Psoas muscle (tissue), 8 donors: Measurements from ENCODE around the gene MAP3K2. TPM values are rescaled to one million over a fixed set of nuclear protein-coding genes. Genes with fewer than 3 reads are reported as not detected.

Experiments used
- ATAC-seq, 4 donors: fragments of 200-7000 bp; cut with Tn5 transposase; one replicate each; pipeline ENCODE4 v1.9.1; 2020; ENCODE audit warnings: moderate library complexity in 3 of 4, mild to moderate bottlenecking in 2 of 4
- DNase-seq, 2 donors: peaks; one replicate each; pipeline ENCODE4 v3.0.0-alpha.2; 2020
- H3K27ac ChIP-seq: fragments of 200-600 bp; one replicate; pipeline ENCODE4 v1.8.0; 2022
- H3K27me3 ChIP-seq, 3 donors: fragments of 200-600 bp in 1 of 3; one replicate each; pipeline versions ENCODE4 v1.6.1 to v1.8.0; 2013 to 2022; ENCODE audit warnings: low read length in 2 of 3, mild to moderate bottlenecking in 2 of 3, moderate library complexity in 1 of 3; ENCODE audit not compliant: insufficient read depth in 3 of 3
- H3K36me3 ChIP-seq, 2 donors: fragments of 200-600 bp in 1 of 2; one replicate each; pipeline versions ENCODE4 v1.6.1 to v1.8.0; 2013 to 2022; ENCODE audit warnings: low read depth in 1 of 2, mild to moderate bottlenecking in 1 of 2, moderate library complexity in 1 of 2; ENCODE audit not compliant: insufficient read depth in 1 of 2
- H3K4me1 ChIP-seq: fragments of 200-600 bp; one replicate; pipeline ENCODE4 v1.8.0; 2022
- H3K4me3 ChIP-seq: fragments of 200-600 bp; one replicate; pipeline ENCODE4 v1.8.0; 2022; ENCODE audit warnings: mild to moderate bottlenecking
- H3K9me3 ChIP-seq: fragments of 200-600 bp; one replicate; pipeline ENCODE4 v1.8.0; 2022
- CTCF ChIP-seq: fragments of 200-600 bp; IDR thresholded peaks from one replicate; pipeline ENCODE4 v1.8.0; 2022; ENCODE audit warnings: antibody characterized with exemption
- WGBS, 3 donors: extraction: QIAGEN DNeasy Blood & Tissue Kit; methylation state at CpG; one replicate each; pipeline versions ENCODE4 v1.1.6 to v1.1.7; 2013; 5-methylcytosine and 5-hydroxymethylcytosine counted together
- intact Hi-C, 2 donors: fragments of 100-400 bp; cut with DNase I; formaldehyde crosslinking; loops; one replicate each; pipeline versions ENCODE4 v1.11.0 to v1.14.2; 2022
- long read RNA-seq, 2 donors: library from polyadenylated mRNA; unstranded; transcript quantifications; one replicate each; pipeline ENCODE4 v2.0.0, GENCODE V29; 2021
- polyA plus RNA-seq, 3 donors: library from polyadenylated mRNA; stranded (reverse); fragments of 200-250 nt; gene quantifications; one replicate each; pipeline ENCODE4 v1.2.3, GENCODE V29; 2013
- total RNA-seq, 4 donors: library from RNA; stranded (reverse); fragmentation: NEBNext Ultra II Directional in 2 of 4; extraction: Animal tissue kit (Norgen Biotek cat#: 25700) in 2 of 4; gene quantifications; one replicate each; pipeline versions ENCODE4 v1.2.1 to v1.2.4, GENCODE V29; 2021 to 2023
- donor health status: healthy with polysubstance abuse.
- donor health status: DM: no; HTN: no; CAD: no; lungs with moderate emphysema.
- donor health status: Bipolar disorder and iron deficiency.
- donor health status: healthy.
- donor health status: DM: yes; HTN: yes; CAD: no.
- donor health status: DM: no; HTN: no; CAD: no.
- donor health status: DM: no; HTN: no; CAD: no.
- donor health status: DM: yes; HTN: yes; CAD: no.

The MAP3K2 gene
- total RNA-seq: 10 to 100 TPM; 25.9 to 37.1 (median 30.9) TPM
- 10 to 100 TPM in 1 of 3 donors, 1 to 10 TPM in 2; 4.2 to 11.7 (median 7.2) TPM for polyA plus RNA-seq
- long read RNA-seq, donor 1, partial matches to known transcripts: 0 of 28 reads
- long read RNA-seq, donor 1, other reads (novel, unspliced or antisense): 28 of 28 reads
- long read RNA-seq, donor 2, partial matches to known transcripts: 3 of 65 reads
- long read RNA-seq, donor 2, other reads (novel, unspliced or antisense): 62 of 65 reads

GRCh38 chr2:127387655-127388422 is at the start of gene MAP3K2:
MAP3K2 (minus strand) TSS chr2:127387975; CDS start chr2:127343129, 44,846 bp downstream.
- H3K9me3 ChIP-seq: no peaks in the 10 kb centered on the region
- ATAC-seq (peak; percentile 89 to 94 (median 90)), DNase-seq (peak; percentile 95 to 96)
- TF ChIP-seq CTCF: no peak
- peak within 1 kb of the TSS; percentile 100 for H3K27ac ChIP-seq
- intact Hi-C loops: no loop called here
- WGBS, 3 donors: 0% methylated on average over 46 to 100 of the region's 100 CpGs
- no peaks in the 10 kb centered on the region for H3K27me3 ChIP-seq
- H3K4me3 ChIP-seq: peak within 1 kb of the TSS; percentile 100
- H3K36me3 ChIP-seq: no peaks in the 10 kb centered on the region
- H3K4me1 ChIP-seq: peaks cover 55% of the 10 kb centered on the region

GRCh38 chr2:127437056-127437455 is 49.3 kb upstream of the MAP3K2 start:
- ATAC-seq (no peak), DNase-seq (no peak)
- 84 to 89% (median 88%) methylated on average over 9 of the region's 9 CpGs for WGBS, 3 donors

GRCh38 chr2:127434515-127434914 is 46.7 kb upstream of the MAP3K2 start:
- TF ChIP-seq CTCF: no peak
- no peaks in the 10 kb centered on the region for H3K36me3 ChIP-seq
- no peak overlapping the region for H3K27ac ChIP-seq
- DNase-seq: no peak
- no peaks in the 10 kb centered on the region for H3K9me3 ChIP-seq
- H3K27me3 ChIP-seq: no peaks in the 10 kb centered on the region
- H3K4me1 ChIP-seq: no peaks in the 10 kb centered on the region
- intact Hi-C loops: no loop called here
- no peak overlapping the region for H3K4me3 ChIP-seq
- 88 to 93% (median 92%) methylated on average over 6 of the region's 6 CpGs for WGBS, 3 donors
- ATAC-seq: no peak

More at GRCh38 chr2:127437056-127437455, 49.3 kb upstream of the MAP3K2 start:
- no peak for TF ChIP-seq CTCF
- Histone ChIP-seq H3K27me3 (no peaks in the 10 kb centered on the region), H3K36me3 (no peaks in the 10 kb centered on the region), H3K4me3 (no peak overlapping the region), H3K4me1 (no peaks in the 10 kb centered on the region), H3K27ac (no peak overlapping the region), H3K9me3 (no peaks in the 10 kb centered on the region)
- intact Hi-C loops: no loop called here

DNA sequence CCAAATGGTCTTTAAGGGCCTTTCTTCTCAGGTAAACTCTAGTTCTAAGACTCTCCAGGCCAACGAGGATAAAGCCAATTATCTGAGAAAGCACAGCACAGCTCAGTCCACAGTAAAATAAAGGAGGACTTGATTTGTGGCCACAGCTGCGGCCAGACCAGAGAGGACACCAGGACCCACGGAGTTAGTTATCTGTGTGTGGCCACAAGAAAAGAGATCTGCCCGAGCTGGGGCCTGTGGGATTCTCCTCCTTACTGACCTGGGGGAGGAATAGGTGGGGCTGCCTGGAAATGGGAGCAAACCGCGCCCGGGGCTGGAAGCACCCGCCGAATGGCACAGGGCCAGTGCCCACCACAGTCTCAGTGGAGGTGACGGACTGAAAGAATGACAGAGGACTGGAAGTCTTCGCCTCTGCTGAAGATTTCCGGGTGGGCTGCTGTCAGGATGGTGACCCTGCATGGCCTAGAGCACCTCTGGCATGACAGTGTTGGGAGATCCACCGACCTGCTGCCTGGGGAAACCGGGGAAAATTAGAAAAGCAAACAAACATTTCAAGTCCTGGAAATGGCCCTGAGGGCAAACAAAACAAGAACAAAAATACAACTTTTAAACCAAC is 43.7 kb upstream of the MAP3K2 start:
- no peaks in the 10 kb centered on the region for H3K36me3 ChIP-seq
- H3K4me3 ChIP-seq: no peak overlapping the region
- intact Hi-C loops: no loop called here
- H3K4me1 ChIP-seq: no peaks in the 10 kb centered on the region
- DNase-seq (no peak), ATAC-seq (no peak)
- WGBS, 3 donors: 74 to 79% (median 77%) methylated on average over 14 of the region's 14 CpGs
- no peak for TF ChIP-seq CTCF
- peaks cover 0 to 1% (median 0%) of the 10 kb centered on the region in 3 donors for H3K27me3 ChIP-seq
- no peak overlapping the region for H3K27ac ChIP-seq
- H3K9me3 ChIP-seq: no peaks in the 10 kb centered on the region
